ENCODE measurements around the gene ODF4.
"Not testable (repeated sequence)": the region's sequence is repeated elsewhere in the genome, so short reads cannot be mapped to it uniquely, and the experiment has no call there.

The ODF4 gene

DNA sequence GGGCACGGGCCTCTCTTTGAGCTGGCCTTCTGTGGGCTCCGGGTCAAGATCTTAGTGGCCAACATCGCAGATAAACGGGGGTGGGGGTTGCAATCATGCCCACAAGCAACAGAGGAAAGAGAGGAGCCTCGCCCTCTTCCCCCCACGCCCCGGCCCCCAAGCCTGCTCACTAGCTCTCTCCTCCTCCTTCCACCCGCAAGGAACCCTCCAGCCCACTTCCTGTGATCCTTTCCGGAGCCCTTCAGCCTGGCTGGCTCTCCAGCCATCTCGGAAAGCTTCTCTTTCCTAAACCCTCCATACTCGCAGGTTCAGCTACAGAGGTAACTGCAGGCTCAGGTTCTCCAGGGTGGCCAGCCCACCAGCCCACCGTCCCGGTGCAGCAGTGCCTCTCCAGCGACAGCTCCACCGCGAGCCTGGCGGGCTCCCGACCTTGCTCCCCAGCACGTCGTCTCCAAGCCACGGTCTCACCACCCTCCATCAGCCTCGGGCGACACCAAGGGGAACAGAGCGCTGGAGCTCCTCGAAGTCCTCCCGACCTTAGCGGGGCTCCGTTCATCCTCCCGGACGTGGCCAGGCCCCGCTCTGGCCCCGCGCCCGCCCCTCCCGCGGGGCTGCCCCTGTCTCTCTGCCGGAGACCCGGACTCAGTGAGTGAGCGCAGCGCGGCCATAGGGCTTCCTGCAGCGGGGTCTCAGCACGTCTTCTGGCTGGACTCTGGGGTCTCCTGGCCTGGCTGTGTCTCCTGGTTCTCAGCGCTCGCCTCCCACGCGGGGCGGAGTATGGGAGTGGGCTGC, 12.9 kb upstream of the ODF4 start:
- DNase-seq (ENCODE audit: low read depth in 2 of 2), result no peak

DNA sequence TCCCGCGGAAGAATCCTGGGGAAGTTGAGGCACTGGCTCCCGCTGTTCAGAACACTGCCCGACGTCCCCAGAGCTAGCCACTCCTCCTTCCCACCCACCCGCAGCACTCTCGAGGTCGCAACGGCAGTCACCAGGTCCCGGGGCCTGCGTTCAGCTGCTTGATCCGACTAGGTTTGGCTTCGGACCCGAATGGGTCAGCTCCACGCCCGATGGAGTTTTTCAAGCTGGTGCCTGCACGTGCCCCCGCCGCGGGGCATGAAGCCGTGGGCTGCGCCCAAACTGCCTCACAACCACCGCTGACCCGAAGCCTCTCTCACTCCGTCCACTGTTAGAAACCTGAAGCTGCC, 12.4 kb upstream of the ODF4 start:
- DNase-seq (ENCODE audit: low read depth in 2 of 2), result no peak

DNA sequence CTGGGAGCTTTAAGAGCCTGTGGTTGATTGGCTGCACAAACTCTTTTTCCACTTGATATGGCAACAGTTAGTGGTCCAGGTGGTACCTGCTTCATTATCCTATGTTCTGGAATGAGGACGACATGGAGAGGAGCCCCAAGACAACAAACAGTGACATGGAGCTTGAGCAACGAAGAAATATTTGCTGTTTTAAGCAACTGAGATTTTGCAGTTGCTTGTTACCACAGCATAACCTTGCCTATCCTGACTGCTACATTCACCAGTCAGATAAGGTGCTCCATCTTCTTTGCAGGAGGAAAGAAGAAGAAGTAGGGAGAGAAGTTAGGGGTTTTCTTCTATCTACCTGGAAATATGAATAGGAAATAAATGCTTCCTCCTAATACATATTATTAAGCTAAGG, 7.5 kb upstream of the ODF4 start:
- DNase-seq (ENCODE audit: low read depth in 2 of 2), result no peak

DNA sequence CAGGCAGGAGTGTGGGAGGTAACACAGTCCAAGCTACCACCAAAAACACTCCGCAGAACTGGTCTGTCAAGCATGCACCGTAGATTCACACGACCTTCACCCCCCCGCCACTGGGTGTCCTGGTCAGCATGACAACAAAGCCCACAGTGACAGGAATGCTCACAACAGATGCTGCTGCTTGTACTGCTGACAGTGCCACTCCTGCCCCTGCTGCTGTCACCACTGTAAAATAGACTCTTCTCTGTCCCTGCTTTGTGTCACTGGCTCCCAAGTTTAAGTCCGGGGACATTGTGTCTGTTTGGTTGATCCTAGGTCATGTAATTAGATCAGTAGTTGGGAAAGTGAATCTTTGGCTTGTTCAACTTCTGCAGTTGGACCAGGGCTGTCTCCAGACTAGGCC, 7.0 kb upstream of the ODF4 start:
- DNase-seq (ENCODE audit: low read depth in 2 of 2), result no peak

DNA sequence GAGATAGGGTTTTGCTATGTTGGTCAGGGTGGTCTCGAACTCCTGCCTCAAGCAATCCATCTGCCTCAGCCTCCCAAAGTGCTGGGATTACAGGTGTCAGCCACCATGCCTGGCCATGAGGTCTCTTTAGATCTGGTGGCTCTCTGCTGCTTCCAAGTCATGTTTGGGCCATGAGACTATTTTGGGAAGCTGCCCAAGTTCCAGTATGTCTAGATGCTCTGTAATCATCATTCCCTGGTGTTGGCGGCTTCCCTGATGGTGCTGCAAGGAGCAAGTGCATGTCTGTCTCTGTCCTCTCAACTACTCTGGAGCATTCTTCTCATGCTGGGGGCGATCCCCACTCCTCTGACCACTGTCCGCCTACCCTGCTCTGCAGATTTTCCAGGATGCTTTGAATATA, 6.4 kb upstream of the ODF4 start:
- DNase-seq (ENCODE audit: low read depth in 2 of 2), result no peak

DNA sequence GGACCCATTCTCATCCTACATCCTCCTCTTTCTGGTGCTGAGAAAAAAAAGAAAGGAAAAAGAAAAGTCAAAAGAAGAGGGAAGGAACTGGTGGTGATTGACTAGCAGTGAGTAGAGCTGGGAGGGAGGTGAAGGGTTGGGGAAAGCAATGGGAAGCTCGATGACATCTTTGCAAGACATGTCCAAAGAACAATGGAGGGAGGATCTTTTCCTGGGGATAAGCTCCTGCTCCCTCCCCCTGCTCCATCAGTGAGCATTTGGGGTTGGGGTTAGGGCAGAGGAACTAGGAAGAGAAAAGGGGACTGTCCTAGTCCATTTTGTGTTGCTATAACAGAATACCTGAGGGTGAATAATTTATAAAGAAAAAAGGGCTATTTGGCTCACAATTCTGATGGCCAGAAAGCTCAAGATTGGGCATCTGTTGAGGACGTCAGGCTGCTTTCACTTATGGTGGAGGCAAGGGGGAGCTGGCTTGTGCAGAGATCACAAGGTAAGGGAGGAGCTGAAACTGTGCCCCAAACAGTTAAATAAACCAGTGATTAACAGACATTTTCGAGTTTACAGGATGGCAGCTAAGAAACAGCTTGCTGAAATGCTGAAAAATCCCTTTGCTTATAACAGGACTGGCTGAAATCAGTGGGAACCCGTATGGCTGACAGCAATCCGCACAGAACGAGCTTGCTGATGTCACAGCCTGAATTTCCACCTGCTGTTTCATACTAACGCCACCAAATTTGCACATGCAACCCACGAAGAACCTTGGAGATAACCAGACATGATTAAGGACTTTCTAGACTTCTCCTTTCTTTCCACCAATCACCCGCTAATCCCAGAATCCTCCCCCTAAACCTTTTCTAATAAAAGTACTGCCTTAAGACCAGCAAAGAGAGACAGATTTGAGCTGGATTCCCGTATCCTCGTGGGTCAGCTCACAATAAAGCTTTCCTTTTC, 1.6 kb upstream of the ODF4 start:
- DNase-seq (ENCODE audit: low read depth in 2 of 2), result no peak

DNA sequence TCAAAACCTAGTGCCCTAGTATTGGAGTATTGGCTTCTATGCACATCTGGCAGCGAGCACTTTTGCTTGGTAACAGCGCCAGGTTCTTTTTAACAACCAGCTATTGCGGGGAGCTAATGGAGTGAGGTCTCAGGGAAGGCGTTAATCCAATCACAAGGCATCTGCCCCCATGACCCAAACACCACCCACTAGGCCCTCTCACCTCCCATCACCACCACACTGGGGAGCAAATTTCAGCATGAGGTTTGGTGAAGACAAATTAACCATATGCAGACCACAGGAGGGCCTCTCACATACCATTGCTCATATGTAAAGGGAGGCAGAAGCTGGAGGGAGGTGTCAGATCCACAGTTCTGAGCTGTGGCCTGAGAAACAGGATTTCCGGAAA, 893 bp upstream of the ODF4 start:
- no peak for DNase-seq (ENCODE audit: low read depth in 2 of 2)

DNA sequence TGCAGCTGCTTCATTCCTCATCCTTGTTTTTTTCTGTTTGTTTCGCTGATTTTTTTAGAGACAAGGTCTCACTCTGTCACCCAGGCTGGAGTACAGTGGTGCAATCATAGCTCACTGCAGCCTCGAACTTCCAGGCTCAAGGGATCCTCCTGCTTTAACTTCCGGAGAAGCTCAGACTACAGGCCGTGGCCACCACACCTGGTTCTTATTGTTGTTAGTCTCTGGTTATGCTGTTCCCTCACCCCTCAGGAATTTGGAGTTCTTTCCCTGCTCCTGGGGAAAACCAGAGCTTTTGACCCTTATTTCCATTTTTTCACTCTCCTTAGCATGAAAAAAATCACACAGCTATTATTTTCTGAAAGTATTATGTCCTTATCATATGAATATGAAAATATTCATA, 1.8 kb downstream of the ODF4 start:
- DNase-seq (ENCODE audit: low read depth in 2 of 2), result no peak

DNA sequence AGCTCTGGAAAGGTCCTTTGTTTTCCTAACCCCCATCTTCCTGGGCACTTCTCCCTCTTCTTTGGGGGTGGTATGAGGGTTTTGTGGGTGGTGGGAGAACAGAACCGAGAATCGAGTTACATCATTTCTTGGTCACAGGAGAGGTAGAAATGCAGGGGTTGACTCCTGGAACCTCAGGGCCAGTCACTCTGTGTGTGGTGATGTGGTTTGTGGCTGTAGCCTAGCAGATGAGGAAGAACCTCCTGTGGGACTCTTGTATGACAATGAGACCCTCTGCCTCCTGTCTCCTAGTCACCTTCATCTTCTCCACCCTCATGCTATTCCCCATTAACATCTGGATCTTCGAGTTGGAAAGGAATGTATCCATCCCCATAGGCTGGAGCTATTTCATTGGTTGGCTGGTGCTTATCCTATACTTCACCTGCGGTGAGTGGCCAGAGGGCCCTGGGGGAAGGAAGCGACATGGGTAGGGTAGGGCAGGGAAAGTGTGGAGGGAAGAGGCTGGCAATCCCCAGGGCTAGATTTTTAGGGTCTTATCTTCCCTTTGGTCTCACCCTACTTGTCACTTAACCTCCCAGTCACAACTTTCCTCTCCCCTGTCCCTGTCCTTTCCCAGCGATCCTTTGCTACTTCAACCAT, 5.5 kb downstream of the ODF4 start:
- DNase-seq (ENCODE audit: low read depth in 2 of 2), result no peak

DNA sequence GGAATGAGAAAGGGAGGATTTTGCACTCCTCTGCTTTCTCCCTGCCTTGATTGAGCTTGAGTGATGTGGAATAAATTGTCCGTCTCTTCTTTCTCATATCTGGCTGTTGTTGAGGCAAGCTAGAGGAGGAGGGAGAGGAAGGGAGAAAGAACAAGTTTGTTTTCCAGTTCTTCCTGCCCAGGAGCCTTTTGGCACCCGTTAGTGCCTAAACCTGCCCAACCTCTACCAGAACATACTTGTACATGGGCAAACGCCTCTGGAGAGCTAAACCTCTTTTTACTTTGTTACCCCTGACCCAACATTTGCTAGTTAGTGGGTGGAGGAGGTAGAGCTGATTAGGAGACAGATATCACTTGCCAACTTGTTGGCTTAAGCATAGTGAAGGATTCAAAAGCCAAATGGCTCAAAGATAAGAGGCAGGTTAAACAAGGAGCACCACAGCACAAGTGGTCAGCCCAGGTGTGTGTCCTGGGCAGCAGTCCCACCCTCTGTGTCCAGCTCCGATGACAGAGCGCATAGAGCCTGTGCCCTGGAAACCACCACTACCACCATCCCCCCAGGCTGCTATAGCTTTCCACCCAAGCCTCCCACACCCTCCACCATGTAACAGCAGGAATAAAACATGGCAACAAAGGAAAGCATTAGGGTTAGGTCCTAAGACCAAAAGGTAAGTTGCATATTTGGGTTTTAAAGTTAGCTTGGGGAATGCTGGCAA, 6.5 kb downstream of the ODF4 start:
- no peak for DNase-seq (ENCODE audit: low read depth in 2 of 2)

DNA sequence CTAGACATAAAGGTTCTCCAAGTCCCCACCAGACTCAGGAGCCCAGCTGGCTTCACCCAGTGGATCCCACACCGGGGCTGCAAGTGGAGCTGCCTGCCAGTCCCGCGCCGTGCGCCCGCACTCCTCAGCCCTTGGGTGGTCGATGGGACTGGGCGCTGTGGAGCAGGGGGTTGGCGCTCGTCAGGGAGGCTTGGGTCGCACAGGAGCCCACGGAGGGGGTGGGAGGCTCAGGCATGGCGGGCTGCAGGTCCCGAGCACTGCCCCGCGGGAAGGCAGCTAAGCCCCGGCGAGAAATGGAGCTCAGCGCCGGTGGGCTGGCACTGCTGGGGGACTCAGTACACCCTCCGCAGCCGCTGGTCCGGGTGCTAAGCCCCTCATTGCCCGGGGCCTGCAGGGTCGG, 7.4 kb downstream of the ODF4 start:
- not testable (repeated sequence) for DNase-seq (ENCODE audit: low read depth in 2 of 2)

DNA sequence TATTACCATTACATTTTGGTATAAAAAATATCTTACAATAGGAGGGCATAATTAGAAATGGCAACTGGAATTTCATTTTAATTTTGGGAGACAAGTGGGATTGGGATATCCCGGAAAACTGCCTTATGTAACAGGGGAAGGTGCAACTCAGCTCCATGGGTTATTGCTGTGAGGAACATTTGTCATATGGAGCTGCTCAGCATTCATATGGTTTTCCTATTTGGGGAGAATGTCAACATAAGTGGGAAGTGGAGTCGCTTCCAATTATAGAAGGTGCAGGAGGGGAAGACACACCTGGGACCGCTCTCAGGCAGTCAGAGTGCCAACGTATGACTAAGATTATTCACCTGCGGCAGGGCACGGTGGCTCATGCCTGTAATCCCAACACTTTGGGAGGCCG, 10.7 kb downstream of the ODF4 start:
- no peak for DNase-seq (ENCODE audit: low read depth in 2 of 2)

DNA sequence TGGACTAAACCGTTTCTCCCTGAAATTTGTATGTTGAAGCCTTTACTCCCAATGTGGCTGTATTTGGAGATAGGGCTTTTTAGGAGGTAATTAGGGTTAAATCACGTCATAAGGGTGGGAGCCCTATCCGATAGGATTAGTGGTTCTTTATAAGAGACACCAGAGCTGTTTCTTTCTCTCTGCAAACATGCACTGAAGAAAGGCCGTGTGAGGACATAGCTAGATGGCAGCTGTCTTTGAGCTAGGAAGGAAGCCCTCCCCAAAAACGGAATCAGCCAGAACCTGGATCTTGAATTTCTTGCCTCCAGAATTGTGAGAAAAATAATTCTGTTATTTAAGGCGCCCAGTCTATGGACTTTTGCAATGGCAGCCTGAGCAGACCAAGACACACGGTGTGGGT, 14.1 kb downstream of the ODF4 start:
- DNase-seq (ENCODE audit: low read depth in 2 of 2), result no peak

DNA sequence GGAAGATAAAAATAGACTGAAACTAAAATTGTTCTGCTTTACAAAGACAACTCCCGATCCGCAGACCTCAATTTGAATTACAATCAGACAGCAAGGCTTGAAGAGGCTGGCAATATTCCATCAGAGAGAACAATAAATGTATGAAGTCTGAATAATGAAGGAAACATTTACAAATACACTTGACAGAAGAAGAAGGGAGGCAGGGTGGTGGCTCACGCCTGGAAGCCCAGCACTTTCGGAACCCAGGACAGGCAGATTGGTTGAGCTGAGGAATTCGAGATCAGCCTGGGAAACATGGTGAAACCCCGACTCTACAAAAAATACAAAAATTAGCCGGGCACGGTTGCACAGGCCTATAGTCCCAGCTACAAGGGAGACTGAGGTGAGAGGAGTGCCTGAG, 14.6 kb downstream of the ODF4 start:
- DNase-seq (ENCODE audit: low read depth in 2 of 2), result no peak

DNA sequence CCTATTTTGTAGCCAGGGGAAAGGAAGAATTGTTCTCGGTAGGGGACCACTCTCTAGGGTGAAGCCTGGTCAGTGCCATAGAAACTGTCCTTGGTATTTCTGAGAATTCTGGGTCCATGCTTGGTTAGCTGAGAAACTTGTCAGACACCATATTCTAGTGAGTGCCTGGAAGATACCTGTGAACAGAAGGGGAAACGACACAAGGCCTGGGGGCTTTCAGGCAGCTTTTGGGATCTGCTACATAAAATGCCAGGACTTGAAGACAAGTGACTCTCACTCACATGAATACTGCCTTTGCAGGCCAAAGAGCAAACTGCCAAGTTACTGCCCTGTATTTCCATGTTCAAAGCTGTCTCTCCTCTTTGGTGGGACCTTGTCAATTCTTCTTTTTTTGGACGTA, 18.3 kb downstream of the ODF4 start:
- no peak for DNase-seq (ENCODE audit: low read depth in 2 of 2)

DNA sequence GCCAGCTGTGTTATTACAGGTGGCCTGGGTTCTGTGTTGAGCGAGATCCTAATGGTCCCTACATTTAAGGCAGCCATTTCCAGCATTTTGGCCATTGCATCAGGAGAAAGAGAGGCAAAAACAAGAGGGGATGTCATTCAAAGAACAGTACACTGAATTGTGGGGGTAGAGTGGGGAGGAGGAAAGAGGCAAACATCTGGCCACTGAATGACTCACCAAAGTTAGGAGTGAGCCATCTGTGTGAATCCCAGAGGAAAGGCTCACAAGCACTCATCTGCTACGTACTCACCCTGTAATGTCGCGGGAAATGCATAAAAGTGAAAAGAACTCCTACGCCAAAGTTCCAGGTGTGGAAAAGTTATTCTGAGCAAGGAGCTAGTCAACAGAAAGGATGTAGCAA, 20.1 kb downstream of the ODF4 start:
- DNase-seq (ENCODE audit: low read depth in 2 of 2), result no peak

DNA sequence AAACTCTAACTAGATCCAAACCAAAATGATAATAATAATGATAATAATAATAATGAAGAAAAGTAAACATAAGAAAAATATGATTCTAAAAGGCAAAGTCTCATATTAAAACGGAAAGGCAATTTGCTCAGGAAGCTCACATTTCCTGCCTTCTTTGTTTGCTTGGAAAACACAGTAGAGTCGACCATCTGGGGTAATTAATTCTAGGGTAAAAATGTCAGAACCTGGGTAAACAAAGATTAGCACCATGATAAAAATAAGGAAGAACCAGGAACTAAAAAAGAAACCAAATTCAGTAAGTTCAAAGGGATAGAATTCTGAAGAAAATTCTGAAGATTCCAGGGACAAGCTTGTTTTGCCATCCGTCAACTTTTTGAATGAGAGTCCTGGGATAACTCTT, 20.6 kb downstream of the ODF4 start:
- DNase-seq (ENCODE audit: low read depth in 2 of 2), result no peak

DNA sequence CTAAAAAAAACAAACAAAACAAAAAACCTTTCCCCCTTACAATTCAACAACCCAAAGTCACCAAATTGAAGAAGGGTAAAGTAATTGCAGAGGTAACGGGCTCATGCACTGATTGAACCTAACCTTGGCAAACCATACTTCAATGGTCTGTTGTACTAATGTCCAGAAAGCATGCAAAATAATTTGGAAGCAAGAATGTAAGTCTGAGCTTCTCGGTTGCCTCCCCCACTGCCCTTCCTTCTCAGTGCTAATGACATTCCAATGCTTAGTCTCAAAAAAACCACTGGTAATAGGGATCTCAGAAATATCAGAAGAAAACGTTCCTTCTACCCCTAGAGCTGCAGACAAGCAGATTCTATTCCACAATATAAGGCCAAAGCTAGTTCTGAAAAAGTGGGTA, 21.1 kb downstream of the ODF4 start:
- no peak for DNase-seq (ENCODE audit: low read depth in 2 of 2)

DNA sequence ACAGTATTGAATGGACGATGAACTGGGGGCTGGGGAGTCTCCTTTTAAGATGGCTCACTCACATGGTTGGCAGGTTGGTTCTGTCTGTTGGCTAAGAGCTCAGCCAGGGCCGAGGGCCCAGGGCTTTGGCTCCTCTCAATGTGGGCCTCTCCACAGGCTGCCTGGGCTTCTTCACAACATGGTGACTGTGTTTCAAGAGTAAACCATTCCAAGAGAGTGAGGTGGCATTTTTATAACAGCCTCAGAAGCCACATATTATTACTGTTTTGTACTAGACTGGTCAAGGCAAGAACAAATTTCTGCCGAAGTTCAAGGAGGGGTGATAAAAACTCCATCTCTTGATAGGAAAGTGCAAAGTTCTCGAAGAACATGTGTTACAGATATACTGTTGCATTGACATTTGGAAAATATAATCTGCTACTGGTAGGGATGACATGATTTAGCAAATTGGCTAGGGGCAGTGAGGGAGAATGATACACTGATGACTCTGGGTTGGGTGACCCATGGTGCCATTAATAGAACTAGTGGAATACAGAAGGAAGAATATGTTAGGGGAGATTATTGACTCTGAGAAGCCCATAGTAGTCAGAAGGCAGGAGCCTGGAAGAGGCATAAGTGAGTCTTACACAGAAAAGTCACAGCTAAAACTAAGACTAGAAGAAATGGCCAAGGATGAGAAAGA, 23.2 kb downstream of the ODF4 start:
- DNase-seq (ENCODE audit: low read depth in 2 of 2), result no peak

DNA sequence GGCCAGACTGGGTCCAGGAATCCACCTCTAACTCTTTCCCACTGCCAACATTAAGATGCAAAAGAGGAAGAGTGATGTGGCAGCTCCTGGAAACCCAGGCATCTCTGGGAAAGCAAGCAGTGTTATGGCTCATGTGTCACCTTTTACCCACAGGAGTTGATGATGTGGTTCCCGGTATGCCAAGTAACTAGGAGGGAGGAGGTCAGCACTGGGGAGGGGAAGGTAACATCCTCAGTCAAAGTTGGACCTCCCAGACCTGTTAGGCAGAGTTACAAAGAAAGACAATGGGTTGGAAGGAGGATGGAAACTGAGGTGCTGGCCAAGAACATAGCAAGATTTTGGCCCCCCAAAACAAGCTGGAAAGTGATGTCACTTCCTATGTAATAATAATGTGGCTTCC, 25.5 kb downstream of the ODF4 start:
- no peak for DNase-seq (ENCODE audit: low read depth in 2 of 2)

DNA sequence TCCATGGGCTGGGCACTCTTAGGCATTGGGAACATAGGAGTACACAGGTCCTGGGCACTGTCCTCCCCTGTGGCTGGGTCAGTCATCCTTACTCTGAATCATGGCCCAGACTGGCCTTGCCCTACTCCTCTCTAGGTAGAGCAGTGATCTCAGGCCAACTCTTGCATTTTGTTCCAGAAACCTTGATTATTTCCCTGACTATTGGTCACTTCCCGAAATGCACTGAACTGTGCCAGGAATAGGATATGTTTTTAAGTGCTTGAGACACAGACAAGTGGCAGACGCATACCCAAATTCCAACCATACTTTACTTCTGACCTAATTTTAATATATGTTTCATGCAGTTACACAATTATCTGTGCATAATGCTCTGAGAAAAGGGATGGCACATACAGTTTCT, 26.6 kb downstream of the ODF4 start:
- no peak for DNase-seq (ENCODE audit: low read depth in 2 of 2)

DNA sequence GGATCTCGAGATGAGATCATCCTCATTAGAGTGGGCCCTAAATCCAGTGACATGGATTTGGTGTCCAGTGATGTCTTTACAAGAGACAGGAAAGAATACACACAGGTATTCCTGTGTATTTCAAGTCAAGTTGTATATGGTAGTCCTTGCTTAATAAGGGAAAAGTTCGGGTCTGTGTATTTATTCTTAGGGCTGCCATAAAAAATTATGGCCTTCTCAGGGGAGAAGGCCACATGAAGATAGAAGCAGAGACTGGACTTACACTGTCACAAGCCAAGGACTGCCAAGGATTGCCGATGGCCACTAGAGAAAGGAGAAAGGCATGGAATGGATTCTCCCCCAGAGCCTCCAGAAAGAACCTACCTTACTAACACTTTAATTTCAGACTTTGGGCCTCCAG, 28.6 kb downstream of the ODF4 start:
- no peak for DNase-seq (ENCODE audit: low read depth in 2 of 2)
